MM.1S (cell line): Measurements from ENCODE around the gene FANCC.
"Not testable (repeated sequence)": the region's sequence is repeated elsewhere in the genome, so short reads cannot be mapped to it uniquely, and the experiment has no call there.

Source experiments
- DNase-seq: peaks from one replicate; pipeline ENCODE4 v3.0.0-alpha.2; 2015
- H2AFZ ChIP-seq: fragments of 300-600 bp; sonication (generic); 2 replicates; pipeline ENCODE4 v1.6.0; 2016; ENCODE audit warnings: antibody characterized with exemption, low read length
- H3F3A ChIP-seq: fragments of 300-600 bp; sonication (generic); 2 replicates; pipeline ENCODE4 v1.6.1; 2016; ENCODE audit warnings: mild to moderate bottlenecking, antibody characterized with exemption, low read length, moderate library complexity, mixed read lengths; ENCODE audit not compliant: insufficient read depth
- H3K27ac ChIP-seq: fragments of 300-600 bp; sonication (generic); 2 replicates; pipeline ENCODE4 v1.5.1; 2016; ENCODE audit warnings: mild to moderate bottlenecking, low read length
- H3K27me3 ChIP-seq: fragments of 300-600 bp; sonication (generic); replicated peaks from 2 replicates; pipeline ENCODE4 v1.6.0; 2016; ENCODE audit warnings: low read length; ENCODE audit not compliant: insufficient read depth
- H3K36me3 ChIP-seq: fragments of 300-600 bp; sonication (generic); replicated peaks from 2 replicates; pipeline ENCODE4 v1.6.1; 2016; ENCODE audit warnings: mild to moderate bottlenecking, low read length, mixed read lengths; ENCODE audit not compliant: insufficient read depth
- H3K4me1 ChIP-seq: fragments of 300-600 bp; sonication (generic); 2 replicates; pipeline ENCODE4 v1.6.1; 2016; ENCODE audit warnings: low read length, mixed read lengths
- H3K4me2 ChIP-seq: fragments of 300-600 bp; sonication (generic); 2 replicates; pipeline ENCODE4 v1.6.0; 2016; ENCODE audit warnings: low read depth, low read length
- H3K4me3 ChIP-seq: fragments of 300-600 bp; sonication (generic); 2 replicates; pipeline ENCODE4 v1.5.1; 2016; ENCODE audit warnings: low read length, mixed read lengths
- H3K79me2 ChIP-seq: fragments of 300-600 bp; sonication (generic); 2 replicates; pipeline ENCODE4 v1.6.1; 2016; ENCODE audit warnings: mixed run types, low read length, mixed read lengths
- H3K9ac ChIP-seq: fragments of 300-600 bp; sonication (generic); 2 replicates; pipeline ENCODE4 v1.6.1; 2016; ENCODE audit warnings: low read length, mixed read lengths
- H3K9me2 ChIP-seq: fragments of 300-600 bp; sonication (generic); replicated peaks from 2 replicates; pipeline ENCODE4 v1.6.1; 2016; ENCODE audit warnings: mild to moderate bottlenecking, low read length, mixed read lengths; ENCODE audit not compliant: insufficient read depth
- H3K9me3 ChIP-seq: fragments of 300-600 bp; sonication (generic); replicated peaks from 2 replicates; pipeline ENCODE4 v1.6.1; 2016; ENCODE audit warnings: mild to moderate bottlenecking, low read length, mixed read lengths; ENCODE audit not compliant: insufficient read depth
- H4K20me1 ChIP-seq: fragments of 300-600 bp; sonication (generic); 2 replicates; pipeline ENCODE4 v1.6.1; 2016; ENCODE audit warnings: mild to moderate bottlenecking, low read length, moderate library complexity, mixed read lengths; ENCODE audit not compliant: insufficient read depth
- CTCF ChIP-seq: fragments of 300-600 bp; sonication (generic); IDR thresholded peaks from 2 replicates; pipeline ENCODE4 v1.5.1; 2016; ENCODE audit warnings: antibody characterized with exemption, low read length, mixed read lengths
- EZH2 ChIP-seq: fragments of 300-600 bp; sonication (generic); optimal IDR thresholded peaks from 2 replicates; pipeline ENCODE3; 2017; ENCODE audit warnings: low read depth, mild to moderate bottlenecking, antibody characterized with exemption, low read length, mixed read lengths
- EZH2phosphoT487 ChIP-seq: fragments of 300-600 bp; sonication (generic); IDR thresholded peaks from 2 replicates; pipeline ENCODE4 v1.6.1; 2018; ENCODE audit warnings: antibody characterized with exemption, low read length

Gene FANCC

GRCh38 chr9:95276395-95276954 is 41.0 kb downstream of the FANCC start:
- H3F3A ChIP-seq = no peaks in the 10 kb centered on the region
- TF ChIP-seq EZH2phosphoT487 (no peak), CTCF (no peak), EZH2 (no peak)
- peaks cover 10% of the 10 kb centered on the region for H3K79me2 ChIP-seq
- no peak for DNase-seq
- no peaks in the 10 kb centered on the region for H4K20me1 ChIP-seq
- no peaks in the 10 kb centered on the region for H3K9me2 ChIP-seq
- no peaks in the 10 kb centered on the region for H3K36me3 ChIP-seq
- H3K4me2 ChIP-seq = no peak overlapping the region
- H3K9ac ChIP-seq = no peak overlapping the region
- H3K9me3 ChIP-seq = no peaks in the 10 kb centered on the region
- H3K4me1 ChIP-seq = no peaks in the 10 kb centered on the region
- no peak overlapping the region for H3K4me3 ChIP-seq
- no peaks in the 10 kb centered on the region for H3K27me3 ChIP-seq
- H2AFZ ChIP-seq = no peak overlapping the region
- H3K27ac ChIP-seq = no peak overlapping the region

- not testable (repeated sequence) for H3K27me3 ChIP-seq, H3K4me3 ChIP-seq, H3F3A ChIP-seq, H3K27ac ChIP-seq, H3K9ac ChIP-seq, H3K9me2 ChIP-seq, H4K20me1 ChIP-seq, H3K4me1 ChIP-seq, H3K36me3 ChIP-seq, H3K79me2 ChIP-seq, H3K4me2 ChIP-seq, H3K9me3 ChIP-seq, H2AFZ ChIP-seq, DNase-seq
Measured at GRCh38 chr9:95274160-95274559, 43.3 kb downstream of the FANCC start.

GRCh38 chr9:95273369-95274022 is 44.0 kb downstream of the FANCC start:
- no peak for TF ChIP-seq CTCF
- no peak for TF ChIP-seq EZH2
- no peak for TF ChIP-seq EZH2phosphoT487
- Histone ChIP-seq H3K36me3 (no peaks in the 10 kb centered on the region), H3K27me3 (no peaks in the 10 kb centered on the region), H3K4me1 (no peaks in the 10 kb centered on the region), H4K20me1 (no peaks in the 10 kb centered on the region), H3K4me2 (no peak overlapping the region), H3K9ac (no peak overlapping the region), H3F3A (no peaks in the 10 kb centered on the region), H2AFZ (no peak overlapping the region), H3K9me2 (no peaks in the 10 kb centered on the region), H3K4me3 (no peak overlapping the region), H3K27ac (no peak overlapping the region), H3K9me3 (no peaks in the 10 kb centered on the region), H3K79me2 (peaks cover 6% of the 10 kb centered on the region)
- DNase-seq = no peak

- Histone ChIP-seq H3F3A (no peaks in the 10 kb centered on the region), H3K36me3 (no peaks in the 10 kb centered on the region), H3K9ac (no peak overlapping the region), H3K27ac (no peak overlapping the region), H3K4me2 (no peak overlapping the region), H3K4me1 (no peaks in the 10 kb centered on the region), H3K9me3 (no peaks in the 10 kb centered on the region), H3K27me3 (no peaks in the 10 kb centered on the region), H3K79me2 (no peaks in the 10 kb centered on the region), H4K20me1 (no peaks in the 10 kb centered on the region), H3K9me2 (no peaks in the 10 kb centered on the region), H2AFZ (no peak overlapping the region), H3K4me3 (no peak overlapping the region)
- TF ChIP-seq EZH2phosphoT487 (no peak), CTCF (no peak), EZH2 (no peak)
- no peak for DNase-seq
Measured at GRCh38 chr9:95272830-95273229, 44.7 kb downstream of the FANCC start.
